CD4-positive, alpha-beta T cell treated with Interleukin-15 for 1 hour (primary cell): ENCODE results near the gene MORF4L1.
"Not testable (repeated sequence)": the region's sequence is repeated elsewhere in the genome, so short reads cannot be mapped to it uniquely, and the experiment has no call there.

Experiments used
- DNase-seq: peaks from one replicate; pipeline ENCODE4 v3.0.0-alpha.2; 2020

The MORF4L1 gene

GRCh38 chr15:78902281-78903032, 29.8 kb downstream of the MORF4L1 start:
- DNase-seq = not testable (repeated sequence)

GRCh38 chr15:78904599-78905358, 32.1 kb downstream of the MORF4L1 start:
- DNase-seq = no peak

- DNase-seq = no peak
Observed at GRCh38 chr15:78906316-78906620, 33.6 kb downstream of the MORF4L1 start.

- no peak for DNase-seq
Observed at GRCh38 chr15:78907577-78907976, 34.9 kb downstream of the MORF4L1 start.

GRCh38 chr15:78909160-78909695, 36.5 kb downstream of the MORF4L1 start:
- DNase-seq = no peak

GRCh38 chr15:78909791-78910228, 37.1 kb downstream of the MORF4L1 start:
- DNase-seq = no peak

GRCh38 chr15:78910271-78910670, 37.6 kb downstream of the MORF4L1 start:
- no peak for DNase-seq

- DNase-seq = no peak
Observed at GRCh38 chr15:78912316-78912715, 39.6 kb downstream of the MORF4L1 start.

- no peak for DNase-seq
Observed at GRCh38 chr15:78913012-78913411, 40.3 kb downstream of the MORF4L1 start.

- DNase-seq = no peak
Observed at GRCh38 chr15:78914027-78914764, 41.5 kb downstream of the MORF4L1 start.

GRCh38 chr15:78915341-78916087, 42.8 kb downstream of the MORF4L1 start:
- peak; percentile 60 for DNase-seq

GRCh38 chr15:78916088-78916487, 43.4 kb downstream of the MORF4L1 start:
- no peak for DNase-seq

GRCh38 chr15:78917888-78918287, 45.2 kb downstream of the MORF4L1 start:
- no peak for DNase-seq

- no peak for DNase-seq
Observed at GRCh38 chr15:78921517-78921916, 48.8 kb downstream of the MORF4L1 start.

- DNase-seq = no peak
Observed at GRCh38 chr15:78921940-78922339, 49.2 kb downstream of the MORF4L1 start.

GRCh38 chr15:78922527-78922926, 49.8 kb downstream of the MORF4L1 start:
- no peak for DNase-seq

GRCh38 chr15:78923015-78923414, 50.3 kb downstream of the MORF4L1 start:
- no peak for DNase-seq

- no peak for DNase-seq
Observed at GRCh38 chr15:78923480-78924360, 51.0 kb downstream of the MORF4L1 start.

GRCh38 chr15:78925076-78925624, 52.5 kb downstream of the MORF4L1 start:
- no peak for DNase-seq

- no peak for DNase-seq
Observed at GRCh38 chr15:78925956-78926743, 53.5 kb downstream of the MORF4L1 start.
